H9 (cell line): ENCODE results near the gene TLK1. TPM values are rescaled to one million over a fixed set of nuclear protein-coding genes. Genes with fewer than 3 reads are reported as not detected.

Experiments used
- DNase-seq: peaks from one replicate; pipeline ENCODE4 v3.0.0-alpha.2; 2017
- H2AFZ ChIP-seq: one replicate; pipeline ENCODE4 v1.6.1; 2013; ENCODE audit warnings: mild to moderate bottlenecking, low read length, control low read depth, moderate library complexity
- H2AK5ac ChIP-seq: 2 replicates; pipeline ENCODE4 v1.6.1; 2013; ENCODE audit warnings: low read length, control low read depth, mixed read lengths; ENCODE audit not compliant: insufficient read length
- H2BK120ac ChIP-seq: one replicate; pipeline ENCODE4 v1.6.1; 2013; ENCODE audit warnings: low read depth, mild to moderate bottlenecking, low read length, control low read depth, inconsistent platforms; ENCODE audit not compliant: poor library complexity, severe bottlenecking
- H2BK12ac ChIP-seq: 2 replicates; pipeline ENCODE4 v1.6.1; 2013; ENCODE audit warnings: low read length, control low read depth, mixed read lengths, low read depth; ENCODE audit not compliant: insufficient read length
- H2BK15ac ChIP-seq: 2 replicates; pipeline ENCODE4 v1.6.1; 2013; ENCODE audit warnings: low read depth, low read length, control low read depth
- H2BK20ac ChIP-seq: one replicate; pipeline ENCODE4 v1.6.1; 2013; ENCODE audit warnings: low read depth, mild to moderate bottlenecking, low read length, control low read depth, inconsistent platforms; ENCODE audit not compliant: poor library complexity, severe bottlenecking
- H2BK5ac ChIP-seq: 2 replicates; pipeline ENCODE4 v1.6.1; 2013; ENCODE audit warnings: low read length, control low read depth, mixed read lengths; ENCODE audit not compliant: insufficient read length
- H3K14ac ChIP-seq: 2 replicates; pipeline ENCODE4 v1.6.1; 2013; ENCODE audit warnings: low read length, control low read depth; ENCODE audit not compliant: insufficient read depth
- H3K18ac ChIP-seq: 2 replicates; pipeline ENCODE4 v1.6.1; 2013; ENCODE audit warnings: low read depth, mild to moderate bottlenecking, mixed read lengths, low read length, control low read depth; ENCODE audit not compliant: insufficient read length
- H3K23ac ChIP-seq: 2 replicates; pipeline ENCODE4 v1.6.1; 2013; ENCODE audit warnings: low read length, control low read depth, mixed read lengths, low read depth; ENCODE audit not compliant: insufficient read length
- H3K23me2 ChIP-seq: 2 replicates; pipeline ENCODE4 v1.6.1; 2013; ENCODE audit warnings: low read depth, mild to moderate bottlenecking, mixed read lengths, low read length, control low read depth; ENCODE audit not compliant: insufficient read length, poor library complexity, severe bottlenecking
- H3K27ac ChIP-seq: 2 replicates; pipeline ENCODE4 v1.5.1; 2013; ENCODE audit warnings: low read length, control low read depth, mixed read lengths, low read depth; ENCODE audit not compliant: insufficient read length
- H3K27me3 ChIP-seq: 2 replicates; pipeline ENCODE4 v1.6.1; 2013; ENCODE audit warnings: low read length, control low read depth, inconsistent platforms; ENCODE audit not compliant: insufficient read depth
- H3K4ac ChIP-seq: 2 replicates; pipeline ENCODE4 v1.6.1; 2013; ENCODE audit warnings: low read depth, mild to moderate bottlenecking, control low read depth, inconsistent platforms, low read length, moderate library complexity
- H3K4me1 ChIP-seq: 2 replicates; pipeline ENCODE4 v1.6.1; 2013; ENCODE audit warnings: low read length, control low read depth, inconsistent platforms; ENCODE audit not compliant: insufficient read depth
- H3K4me2 ChIP-seq: 2 replicates; pipeline ENCODE4 v1.6.1; 2013; ENCODE audit warnings: low read length, control low read depth, mixed read lengths; ENCODE audit not compliant: insufficient read length, insufficient read depth
- H3K56ac ChIP-seq: 2 replicates; pipeline ENCODE4 v1.6.1; 2013; ENCODE audit warnings: low read depth, mild to moderate bottlenecking, mixed read lengths, low read length, control low read depth; ENCODE audit not compliant: insufficient read length
- H3K79me1 ChIP-seq: 2 replicates; pipeline ENCODE4 v1.6.1; 2013; ENCODE audit warnings: low read depth, mild to moderate bottlenecking, moderate library complexity, low read length, control low read depth, inconsistent platforms; ENCODE audit not compliant: insufficient read depth, poor library complexity, severe bottlenecking
- H3K79me2 ChIP-seq: 2 replicates; pipeline ENCODE4 v1.6.1; 2013; ENCODE audit warnings: low read length, control low read depth, inconsistent platforms; ENCODE audit not compliant: insufficient read depth
- H3K9ac ChIP-seq: 2 replicates; pipeline ENCODE4 v1.6.1; 2013; ENCODE audit warnings: low read length, control low read depth, mixed read lengths; ENCODE audit not compliant: insufficient read length; ENCODE audit errors: extremely low read depth
- H3K9me3 ChIP-seq: one replicate; pipeline ENCODE4 v1.6.1; 2013; ENCODE audit warnings: low read depth, low read length, inconsistent platforms; ENCODE audit not compliant: control insufficient read depth
- H3T11ph ChIP-seq: one replicate; pipeline ENCODE4 v1.6.1; 2013; ENCODE audit warnings: mild to moderate bottlenecking, low read length, control low read depth, inconsistent platforms
- H4K20me1 ChIP-seq: one replicate; pipeline ENCODE4 v1.6.1; 2013; ENCODE audit not compliant: control insufficient read depth, insufficient read length, insufficient read depth
- H4K5ac ChIP-seq: 2 replicates; pipeline ENCODE4 v1.6.1; 2013; ENCODE audit warnings: low read depth, mild to moderate bottlenecking, mixed read lengths, low read length, control low read depth; ENCODE audit not compliant: insufficient read length
- H4K8ac ChIP-seq: replicated peaks from 2 replicates; pipeline ENCODE4 v1.6.1; 2013; ENCODE audit warnings: low read length, control low read depth, mixed read lengths, low read depth; ENCODE audit not compliant: insufficient read length
- H4K91ac ChIP-seq: 2 replicates; pipeline ENCODE4 v1.6.1; 2013; ENCODE audit warnings: low read depth, mild to moderate bottlenecking, moderate library complexity, mixed read lengths, low read length, control low read depth; ENCODE audit not compliant: insufficient read length
- H3K27ac Mint-ChIP-seq, 3 experiments: 2 replicates in 2 of 3; 3 replicates in 1 of 3; pipeline ENCODE4 v1.8.0; 2020 to 2021; ENCODE audit warnings: mixed read lengths in 3 of 3, mild to moderate bottlenecking in 1 of 3, moderate library complexity in 1 of 3
- H3K27me3 Mint-ChIP-seq: 2 replicates; pipeline ENCODE4 v1.8.0; 2021; ENCODE audit warnings: low read depth, mild to moderate bottlenecking, moderate library complexity, mixed read lengths
- H3K36me3 Mint-ChIP-seq, 3 experiments: 2 replicates in 2 of 3; 3 replicates in 1 of 3; pipeline ENCODE4 v1.8.0; 2020 to 2021; ENCODE audit warnings: low read depth in 3 of 3, mixed read lengths in 3 of 3; ENCODE audit not compliant: insufficient read depth in 1 of 3
- H3K4me1 Mint-ChIP-seq, 2 experiments: 2 replicates each; pipeline ENCODE4 v1.8.0; 2020; ENCODE audit warnings: mixed read lengths in 2 of 2
- H3K4me3 Mint-ChIP-seq, 2 experiments: 2 replicates in 1 of 2; 3 replicates in 1 of 2; pipeline ENCODE4 v1.8.0; 2020 to 2021; ENCODE audit warnings: mild to moderate bottlenecking in 2 of 2, mixed read lengths in 2 of 2, moderate library complexity in 1 of 2
- H3K9me3 Mint-ChIP-seq, 2 experiments: 2 replicates in 1 of 2; 3 replicates in 1 of 2; pipeline ENCODE4 v1.8.0; 2020; ENCODE audit warnings: mild to moderate bottlenecking in 2 of 2, mixed read lengths in 2 of 2, moderate library complexity in 1 of 2
- CTCF ChIP-seq: fragments of 200-600 bp; sonication (generic); conservative IDR thresholded peaks from 3 replicates; pipeline ENCODE4 v1.8.0; 2021; ENCODE audit warnings: antibody characterized with exemption, mild to moderate bottlenecking
- WGBS: extraction: QIAGEN DNeasy Blood & Tissue Kit; methylation state at CpG from one replicate; pipeline ENCODE4 v1.1.7; 2013; ENCODE audit warnings: missing lambda C conversion rate, low lambda C conversion rate, mixed read lengths; ENCODE audit not compliant: insufficient read length; ENCODE audit errors: extremely low coverage; 5-methylcytosine and 5-hydroxymethylcytosine counted together
- total RNA-seq: library from RNA; stranded (reverse); gene quantifications from 2 replicates; pipeline ENCODE4 v1.2.1, GENCODE V29; 2021

Gene TLK1
- total RNA-seq, 1 experiment from 2014 or later = 112 TPM

GRCh38 chr2:171013851-171014250, 146.8 kb downstream of the TLK1 start:
- H2BK5ac ChIP-seq = no peak overlapping the region
- no peak overlapping the region for H3K56ac ChIP-seq
- H4K91ac ChIP-seq = no peak overlapping the region
- Mint-ChIP-seq H3K4me3 (no peak overlapping the region), H3K36me3 (peaks cover 12 to 39% (median 22%) of the 10 kb centered on the region in 3 experiments; a peak in 6 of 7 replicates), H3K27ac (peak overlapping the region in 1 of 3 experiments; percentile 23; a peak in 1 of 7 replicates), H3K4me1 (no peaks in the 10 kb centered on the region), H3K27me3 (no peaks in the 10 kb centered on the region), H3K9me3 (no peaks in the 10 kb centered on the region)
- no peak overlapping the region for H2BK15ac ChIP-seq
- no peaks in the 10 kb centered on the region for H3K4me1 ChIP-seq
- H2BK12ac ChIP-seq = no peak overlapping the region
- no peaks in the 10 kb centered on the region for H3K27me3 ChIP-seq
- TF ChIP-seq CTCF = no peak
- H3K14ac ChIP-seq = no peak overlapping the region
- no peaks in the 10 kb centered on the region for H3K79me2 ChIP-seq
- H4K5ac ChIP-seq = no peak overlapping the region
- H2BK120ac ChIP-seq = no peak overlapping the region
- no peak for DNase-seq
- H3K23me2 ChIP-seq = no peaks in the 10 kb centered on the region
- no peak overlapping the region for H3K27ac ChIP-seq
- H2AK5ac ChIP-seq = no peak overlapping the region
- H3K9me3 ChIP-seq = no peaks in the 10 kb centered on the region
- no peak overlapping the region for H3K4me2 ChIP-seq
- H3K18ac ChIP-seq = no peak overlapping the region
- H3K4ac ChIP-seq = no peak overlapping the region
- no peaks in the 10 kb centered on the region for H4K20me1 ChIP-seq
- no peak overlapping the region for H3K9ac ChIP-seq
- no peak overlapping the region for H2AFZ ChIP-seq
- no peak overlapping the region for H2BK20ac ChIP-seq
- H3K23ac ChIP-seq = no peak overlapping the region
- H3T11ph ChIP-seq = no peak overlapping the region
- H3K79me1 ChIP-seq = no peaks in the 10 kb centered on the region
- no CpG with 5 or more reads among the region's 1 CpG for WGBS
- H4K8ac ChIP-seq = no peak overlapping the region
